HG03439 (cell line): ENCODE data around the gene NR5A2.
"Not testable (repeated sequence)": the region's sequence is repeated elsewhere in the genome, so short reads cannot be mapped to it uniquely, and the experiment has no call there.

Experiments
- ATAC-seq: cut with Tn5 transposase; IDR thresholded peaks from one replicate; pipeline ENCODE4 v1.9.1; 2021; ENCODE audit warnings: mild to moderate bottlenecking, moderate library complexity; ENCODE audit not compliant: unreplicated experiment

The NR5A2 gene

GRCh38 chr1:200157715-200158114 lies 130.2 kb downstream of the NR5A2 start:
- no peak for ATAC-seq

GRCh38 chr1:200161801-200162200 lies 134.3 kb downstream of the NR5A2 start:
- no peak for ATAC-seq

GRCh38 chr1:200162258-200162657 lies 134.7 kb downstream of the NR5A2 start:
- no peak for ATAC-seq

- no peak for ATAC-seq
Observed at GRCh38 chr1:200162877-200163276, 135.4 kb downstream of the NR5A2 start.

GRCh38 chr1:200163911-200164310 lies 136.4 kb downstream of the NR5A2 start:
- no peak for ATAC-seq

- no peak for ATAC-seq
Observed at GRCh38 chr1:200165493-200166220, 138.1 kb downstream of the NR5A2 start.

- no peak for ATAC-seq
Observed at GRCh38 chr1:200166411-200166810, 138.9 kb downstream of the NR5A2 start.

GRCh38 chr1:200168926-200169325 lies 141.4 kb downstream of the NR5A2 start:
- ATAC-seq = no peak

- ATAC-seq = no peak
Observed at GRCh38 chr1:200172311-200172710, 144.8 kb downstream of the NR5A2 start.

- no peak for ATAC-seq
Observed at GRCh38 chr1:200173097-200173618, 145.6 kb downstream of the NR5A2 start.

GRCh38 chr1:200174525-200175295 lies 147.2 kb downstream of the NR5A2 start:
- ATAC-seq = no peak

GRCh38 chr1:200176181-200176580 lies 148.7 kb downstream of the NR5A2 start:
- ATAC-seq = no peak

GRCh38 chr1:200176798-200177197 lies 149.3 kb downstream of the NR5A2 start:
- no peak for ATAC-seq

GRCh38 chr1:200178340-200178739 lies 150.8 kb downstream of the NR5A2 start:
- no peak for ATAC-seq

- ATAC-seq = no peak
Observed at GRCh38 chr1:200179126-200179780, 151.7 kb downstream of the NR5A2 start.

- ATAC-seq = no peak
Observed at GRCh38 chr1:200179781-200180160, 152.3 kb downstream of the NR5A2 start.

GRCh38 chr1:200180821-200181220 lies 153.3 kb downstream of the NR5A2 start:
- ATAC-seq = no peak

GRCh38 chr1:200181861-200182260 lies 154.4 kb downstream of the NR5A2 start:
- no peak for ATAC-seq

- no peak for ATAC-seq
Observed at GRCh38 chr1:200182701-200183100, 155.2 kb downstream of the NR5A2 start.

GRCh38 chr1:200183637-200184036 lies 156.1 kb downstream of the NR5A2 start:
- no peak for ATAC-seq

GRCh38 chr1:200184196-200184595 lies 156.7 kb downstream of the NR5A2 start:
- no peak for ATAC-seq

- ATAC-seq = not testable (repeated sequence)
Observed at GRCh38 chr1:200185191-200185590, 157.7 kb downstream of the NR5A2 start.
